Measurements from ENCODE around the gene RANBP3L.
"Not testable (repeated sequence)": the region's sequence is repeated elsewhere in the genome, so short reads cannot be mapped to it uniquely, and the experiment has no call there.

GRCh38 chr5:36341720-36342119 lies 40.0 kb upstream of the RANBP3L start:
- TF ChIP-seq TAF1, POLR2A, POLR2AphosphoS5, SPI1 (IDR thresholded peaks at IDR 0.05; ENCODE audit: low read depth, low read length): not testable (repeated sequence)

Measured in GM12891 (cell line).